ENCODE results near the gene ADCK2.

DNA sequence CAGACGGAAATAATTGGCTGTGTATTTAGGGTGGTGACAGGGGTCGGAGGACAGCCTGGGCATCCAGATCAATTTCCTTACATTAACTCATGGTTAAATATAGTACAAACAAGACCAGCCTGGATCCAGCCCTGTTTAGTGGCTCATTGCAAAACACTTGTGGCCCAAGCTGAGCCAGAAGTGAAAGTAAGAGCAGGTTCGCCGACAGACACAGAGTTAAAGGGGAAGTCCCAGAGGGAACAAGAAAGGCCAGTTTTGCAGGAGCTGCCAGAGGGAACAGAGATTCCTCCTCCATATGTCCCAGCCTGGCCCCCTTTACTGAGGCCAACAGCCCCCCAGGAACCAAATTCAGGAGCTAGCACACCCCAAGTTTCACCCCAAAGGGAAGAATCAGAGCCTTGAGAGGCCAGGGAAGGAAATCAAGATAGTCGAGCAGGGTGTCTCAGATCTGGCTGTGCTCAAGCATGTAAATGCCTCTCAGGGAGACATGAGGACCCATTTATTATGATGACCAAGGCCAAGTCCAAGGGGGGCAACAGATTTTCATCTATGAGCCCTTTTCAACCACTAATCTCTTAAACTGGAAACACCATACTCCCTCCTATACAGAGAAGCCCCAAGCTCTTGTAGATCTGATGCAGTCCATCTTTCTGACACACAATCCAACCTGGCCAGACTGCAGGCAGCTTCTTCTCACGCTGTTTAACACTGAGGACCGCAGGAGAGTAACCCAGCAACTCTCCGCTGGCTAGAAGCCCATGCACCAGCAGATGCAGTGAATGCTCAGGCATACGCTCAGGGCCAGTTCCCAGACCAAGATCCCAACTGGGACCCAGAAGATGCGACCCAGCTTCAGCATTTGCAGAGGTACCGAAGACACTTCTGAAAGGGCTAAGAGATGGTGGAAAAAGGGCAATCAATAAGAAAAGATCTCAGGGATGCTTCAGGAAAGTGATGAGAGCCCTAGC, 15.9 kb upstream of the ADCK2 start:
- no peak for TF ChIP-seq ZFP30 (CRISPR knock-in tag; IDR thresholded peaks at IDR 0.05)
- TF ChIP-seq ESRRG (CRISPR knock-in tag; IDR thresholded peaks at IDR 0.05) = no peak
- no peak for TF ChIP-seq ZFP3 (CRISPR knock-in tag; IDR thresholded peaks at IDR 0.05)
